Measurements from ENCODE around the gene EXOC2.

EXOC2 gene

DNA sequence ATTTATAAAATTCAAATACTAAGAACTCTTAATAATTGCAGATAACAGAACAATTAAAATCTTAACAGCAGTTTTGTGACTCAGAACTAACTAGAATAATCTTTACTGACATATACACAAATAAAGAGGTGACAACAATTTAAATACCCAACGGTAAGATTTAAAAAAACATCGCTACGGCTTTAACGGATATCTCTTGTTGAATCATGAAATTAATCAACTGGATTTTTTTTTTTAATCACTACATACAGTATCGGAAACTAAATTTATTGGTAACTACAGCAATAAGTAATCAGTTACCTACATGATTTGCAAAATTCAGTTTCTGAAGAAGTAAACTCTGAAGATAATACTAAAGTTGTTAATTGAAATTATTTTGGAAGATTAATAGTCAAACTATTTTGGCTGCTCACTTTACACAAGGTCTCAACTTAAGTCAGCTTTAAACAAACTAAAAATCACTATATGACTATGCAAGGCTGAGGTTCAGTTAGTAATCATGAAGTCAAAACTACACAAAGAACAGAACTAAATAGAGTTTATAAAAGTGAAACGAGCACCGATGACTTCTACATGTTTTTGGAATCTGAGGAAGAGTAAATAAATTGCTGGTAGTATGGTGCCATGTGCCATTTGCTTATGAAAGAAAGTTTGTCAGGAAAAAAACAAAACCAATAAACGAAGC lies 164.8 kb downstream of the EXOC2 start:
- no peaks in the 10 kb centered on the region; the same call in 1 of the 2 replicates for H3K36me3 ChIP-seq (ENCODE audit: insufficient read depth, low read length)
- H3K9me2 ChIP-seq (ENCODE audit: low read depth, low read length) = no peaks in the 10 kb centered on the region
- H3K4me3 ChIP-seq (ENCODE audit: low read depth, low read length, poor library complexity, severe bottlenecking) = no peak overlapping the region
- no peak overlapping the region for H3K27ac ChIP-seq (ENCODE audit: low read depth, low read length, poor library complexity, severe bottlenecking)
- no peaks in the 10 kb centered on the region for H3K27me3 ChIP-seq (ENCODE audit: insufficient read depth, low read length)
- no peak overlapping the region for H2AFZ ChIP-seq (ENCODE audit: low read length)
- H4K20me1 ChIP-seq (ENCODE audit: insufficient read depth, low read length) = no peaks in the 10 kb centered on the region
- H3K9me3 ChIP-seq (ENCODE audit: low read length) = no peaks in the 10 kb centered on the region
- no peaks in the 10 kb centered on the region for H3F3A ChIP-seq (ENCODE audit: insufficient read depth, low read length)
- no peaks in the 10 kb centered on the region for H3K4me1 ChIP-seq (ENCODE audit: insufficient read depth, low read length, severe bottlenecking)
- H3K79me2 ChIP-seq (ENCODE audit: insufficient read depth, low read length) = no peaks in the 10 kb centered on the region
- no peak overlapping the region for H3K9ac ChIP-seq (ENCODE audit: low read length)
- no peak overlapping the region for H3K4me2 ChIP-seq (ENCODE audit: low read length)
- no peak for TF ChIP-seq EZH2 (IDR thresholded peaks at IDR 0.05; ENCODE audit: borderline replicate concordance, low read length)
- TF ChIP-seq, protein P1, sequence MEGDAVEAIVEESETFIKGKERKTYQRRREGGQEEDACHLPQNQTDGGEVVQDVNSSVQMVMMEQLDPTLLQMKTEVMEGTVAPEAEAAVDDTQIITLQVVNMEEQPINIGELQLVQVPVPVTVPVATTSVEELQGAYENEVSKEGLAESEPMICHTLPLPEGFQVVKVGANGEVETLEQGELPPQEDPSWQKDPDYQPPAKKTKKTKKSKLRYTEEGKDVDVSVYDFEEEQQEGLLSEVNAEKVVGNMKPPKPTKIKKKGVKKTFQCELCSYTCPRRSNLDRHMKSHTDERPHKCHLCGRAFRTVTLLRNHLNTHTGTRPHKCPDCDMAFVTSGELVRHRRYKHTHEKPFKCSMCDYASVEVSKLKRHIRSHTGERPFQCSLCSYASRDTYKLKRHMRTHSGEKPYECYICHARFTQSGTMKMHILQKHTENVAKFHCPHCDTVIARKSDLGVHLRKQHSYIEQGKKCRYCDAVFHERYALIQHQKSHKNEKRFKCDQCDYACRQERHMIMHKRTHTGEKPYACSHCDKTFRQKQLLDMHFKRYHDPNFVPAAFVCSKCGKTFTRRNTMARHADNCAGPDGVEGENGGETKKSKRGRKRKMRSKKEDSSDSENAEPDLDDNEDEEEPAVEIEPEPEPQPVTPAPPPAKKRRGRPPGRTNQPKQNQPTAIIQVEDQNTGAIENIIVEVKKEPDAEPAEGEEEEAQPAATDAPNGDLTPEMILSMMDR (IDR thresholded peaks at IDR 0.05; ENCODE audit: low read length) = no peak

- no peaks in the 10 kb centered on the region for H4K20me1 ChIP-seq (ENCODE audit: insufficient read depth, low read length)
- H3F3A ChIP-seq (ENCODE audit: insufficient read depth, low read length) = no peaks in the 10 kb centered on the region
- H3K36me3 ChIP-seq (ENCODE audit: insufficient read depth, low read length) = no peaks in the 10 kb centered on the region
- H3K9me2 ChIP-seq (ENCODE audit: low read depth, low read length) = no peaks in the 10 kb centered on the region
- no peak overlapping the region for H3K4me2 ChIP-seq (ENCODE audit: low read length)
- H3K27ac ChIP-seq (ENCODE audit: low read depth, low read length, poor library complexity, severe bottlenecking) = no peak overlapping the region
- no peaks in the 10 kb centered on the region for H3K9me3 ChIP-seq (ENCODE audit: low read length)
- no peaks in the 10 kb centered on the region for H3K79me2 ChIP-seq (ENCODE audit: insufficient read depth, low read length)
- H3K4me1 ChIP-seq (ENCODE audit: insufficient read depth, low read length, severe bottlenecking) = no peaks in the 10 kb centered on the region
- H2AFZ ChIP-seq (ENCODE audit: low read length) = no peak overlapping the region
- H3K9ac ChIP-seq (ENCODE audit: low read length) = no peak overlapping the region
- H3K27me3 ChIP-seq (ENCODE audit: insufficient read depth, low read length) = no peaks in the 10 kb centered on the region
- H3K4me3 ChIP-seq (ENCODE audit: low read depth, low read length, poor library complexity, severe bottlenecking) = no peak overlapping the region
- no peak for TF ChIP-seq EZH2 (IDR thresholded peaks at IDR 0.05; ENCODE audit: borderline replicate concordance, low read length)
- TF ChIP-seq, protein P1 (IDR thresholded peaks at IDR 0.05; ENCODE audit: low read length) = peak; percentile 58
Measured at GRCh38 chr6:524803-525202, 168.1 kb downstream of the EXOC2 start.

- Histone ChIP-seq H4K20me1 (ENCODE audit: insufficient read depth, low read length) (no peaks in the 10 kb centered on the region), H3K4me3 (ENCODE audit: low read depth, low read length, poor library complexity, severe bottlenecking) (no peak overlapping the region), H3K4me1 (ENCODE audit: insufficient read depth, low read length, severe bottlenecking) (no peaks in the 10 kb centered on the region), H3K27me3 (ENCODE audit: insufficient read depth, low read length) (no peaks in the 10 kb centered on the region), H2AFZ (ENCODE audit: low read length) (no peak overlapping the region), H3K36me3 (ENCODE audit: insufficient read depth, low read length) (no peaks in the 10 kb centered on the region), H3K4me2 (ENCODE audit: low read length) (no peak overlapping the region), H3K9ac (ENCODE audit: low read length) (no peak overlapping the region), H3K9me2 (ENCODE audit: low read depth, low read length) (no peaks in the 10 kb centered on the region), H3F3A (ENCODE audit: insufficient read depth, low read length) (no peaks in the 10 kb centered on the region), H3K9me3 (ENCODE audit: low read length) (no peaks in the 10 kb centered on the region), H3K79me2 (ENCODE audit: insufficient read depth, low read length) (no peaks in the 10 kb centered on the region), H3K27ac (ENCODE audit: low read depth, low read length, poor library complexity, severe bottlenecking) (no peak overlapping the region)
- TF ChIP-seq, protein P1 (IDR thresholded peaks at IDR 0.05; ENCODE audit: low read length) = no peak
- TF ChIP-seq EZH2 (IDR thresholded peaks at IDR 0.05; ENCODE audit: borderline replicate concordance, low read length) = no peak
Measured at GRCh38 chr6:520820-521219, 172.1 kb downstream of the EXOC2 start.

All from OCI-LY1 (cell line).